Right renal pelvis (tissue), 4 donors: ENCODE data around the gene OOSP1. TPM values are rescaled to one million over a fixed set of nuclear protein-coding genes. Genes with fewer than 3 reads are reported as not detected.
"Not testable (repeated sequence)": the region's sequence is repeated elsewhere in the genome, so short reads cannot be mapped to it uniquely, and the experiment has no call there.

Experiments
- DNase-seq, 4 donors: peaks; one replicate each; pipeline ENCODE4 v3.0.0-alpha.2; 2013; ENCODE audit warnings: low read depth in 4 of 4, low spot score in 3 of 4, missing footprints in 1 of 4
- polyA plus RNA-seq, 4 donors: library from polyadenylated mRNA; unstranded; fragments of 120-200 nt; gene quantifications; one replicate each; pipeline ENCODE4 v1.2.1, GENCODE V29; 2013; ENCODE audit not compliant: insufficient read length in 4 of 4

OOSP1 gene
- polyA plus RNA-seq, 4 donors, result 0.12 to 0.43 (median 0.30) TPM

- DNase-seq, result no peak
Observed at GRCh38 chr11:59960502-59961381, 22.5 kb downstream of the OOSP1 start.

GRCh38 chr11:59962107-59962482, 23.9 kb downstream of the OOSP1 start:
- DNase-seq, result no peak

- DNase-seq, result no peak
Observed at GRCh38 chr11:59963733-59964132, 25.5 kb downstream of the OOSP1 start, which contains the start of gene OOSP4A. Gene OOSP4A (plus strand): TSS chr11:59964033. CDS start chr11:59964033, 0 bp downstream.

- no peak for DNase-seq
Observed at GRCh38 chr11:59965424-59965823, 27.2 kb downstream of the OOSP1 start.

- no peak for DNase-seq
Observed at GRCh38 chr11:59966201-59966600, 28.0 kb downstream of the OOSP1 start.

GRCh38 chr11:59967677-59968394, 29.6 kb downstream of the OOSP1 start:
- no peak for DNase-seq

GRCh38 chr11:59968395-59968783, 30.2 kb downstream of the OOSP1 start:
- DNase-seq, result no peak

- DNase-seq, result no peak
Observed at GRCh38 chr11:59973097-59973496, 34.9 kb downstream of the OOSP1 start.

GRCh38 chr11:59981106-59981770, 43.0 kb downstream of the OOSP1 start:
- no peak for DNase-seq

- not testable (repeated sequence) for DNase-seq
Observed at GRCh38 chr11:59982037-59982436, 43.8 kb downstream of the OOSP1 start.

GRCh38 chr11:59983212-59983611, 45.0 kb downstream of the OOSP1 start:
- no peak for DNase-seq

GRCh38 chr11:59984368-59984767, 46.1 kb downstream of the OOSP1 start:
- DNase-seq, result no peak

GRCh38 chr11:59990421-59990820, 52.2 kb downstream of the OOSP1 start:
- DNase-seq, result no peak

- no peak for DNase-seq
Observed at GRCh38 chr11:59992425-59992824, 54.2 kb downstream of the OOSP1 start.

- DNase-seq, result no peak
Observed at GRCh38 chr11:59997800-59998199, 59.6 kb downstream of the OOSP1 start.

GRCh38 chr11:59999691-60000090, 61.5 kb downstream of the OOSP1 start:
- DNase-seq, result no peak

GRCh38 chr11:60003729-60004128, 65.5 kb downstream of the OOSP1 start:
- no peak for DNase-seq

- DNase-seq, result no peak
Observed at GRCh38 chr11:60005360-60005759, 67.1 kb downstream of the OOSP1 start.
